ENCODE measurements around the gene SPATA33.
A peak's percentile ranks its signal among the peaks of the same experiment; 100 is the strongest.

SPATA33 gene

DNA sequence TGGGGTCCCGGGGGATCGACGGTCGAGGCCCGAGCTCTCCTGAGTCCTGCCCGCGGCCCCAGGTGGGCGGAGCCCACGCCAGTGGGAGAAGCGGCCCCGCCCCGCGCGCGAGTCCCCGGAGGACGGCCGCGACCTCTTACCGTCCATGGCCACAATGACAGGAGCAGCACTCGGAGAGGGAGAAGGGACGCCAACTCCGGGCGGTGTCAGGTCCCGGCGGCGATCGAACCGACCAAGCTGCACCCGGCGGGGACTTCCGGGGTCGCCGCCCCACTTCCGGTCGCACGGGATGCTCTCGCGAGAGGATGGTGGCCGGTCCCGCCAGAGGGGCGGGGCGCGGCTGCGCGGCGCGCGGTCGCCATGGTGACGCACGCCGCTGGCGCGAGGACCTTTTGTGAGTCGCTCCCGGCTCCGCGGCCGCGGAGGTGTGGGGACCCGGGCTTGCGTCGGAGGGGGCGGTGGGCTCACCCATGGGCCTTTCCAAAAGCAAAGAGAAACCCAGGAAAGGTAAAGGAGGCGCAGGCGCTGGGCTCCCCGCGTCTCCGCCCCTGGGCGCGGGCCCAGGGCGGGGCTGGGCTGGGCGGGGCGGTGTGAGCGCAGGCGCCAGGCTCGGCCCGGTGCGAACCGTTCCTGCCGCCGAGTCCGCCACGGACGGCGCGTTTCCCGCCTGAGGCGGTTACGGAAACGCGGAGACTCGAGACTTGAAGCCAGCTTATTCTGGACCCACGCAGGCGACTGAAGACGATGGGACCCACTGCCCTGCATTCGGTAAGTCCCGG is at the start of gene SPATA33, which contains the start of gene CHMP1A:
TSS of gene SPATA33 (plus strand) at position 395 of the 779 bp plus-strand sequence. CDS start at position 471, 76 bp downstream.
TSS of gene CHMP1A (minus strand) at position 267 of the 779 bp plus-strand sequence. CDS start at position 147, 120 bp downstream.
- peak; percentile 89 for DNase-seq (ENCODE audit: low spot score)

- DNase-seq (ENCODE audit: low spot score): no peak
Observed at GRCh38 chr16:89607937-89608740, 49.5 kb upstream of the SPATA33 start.

- no peak for DNase-seq (ENCODE audit: low spot score)
Observed at GRCh38 chr16:89610108-89610453, 47.6 kb upstream of the SPATA33 start.

DNA sequence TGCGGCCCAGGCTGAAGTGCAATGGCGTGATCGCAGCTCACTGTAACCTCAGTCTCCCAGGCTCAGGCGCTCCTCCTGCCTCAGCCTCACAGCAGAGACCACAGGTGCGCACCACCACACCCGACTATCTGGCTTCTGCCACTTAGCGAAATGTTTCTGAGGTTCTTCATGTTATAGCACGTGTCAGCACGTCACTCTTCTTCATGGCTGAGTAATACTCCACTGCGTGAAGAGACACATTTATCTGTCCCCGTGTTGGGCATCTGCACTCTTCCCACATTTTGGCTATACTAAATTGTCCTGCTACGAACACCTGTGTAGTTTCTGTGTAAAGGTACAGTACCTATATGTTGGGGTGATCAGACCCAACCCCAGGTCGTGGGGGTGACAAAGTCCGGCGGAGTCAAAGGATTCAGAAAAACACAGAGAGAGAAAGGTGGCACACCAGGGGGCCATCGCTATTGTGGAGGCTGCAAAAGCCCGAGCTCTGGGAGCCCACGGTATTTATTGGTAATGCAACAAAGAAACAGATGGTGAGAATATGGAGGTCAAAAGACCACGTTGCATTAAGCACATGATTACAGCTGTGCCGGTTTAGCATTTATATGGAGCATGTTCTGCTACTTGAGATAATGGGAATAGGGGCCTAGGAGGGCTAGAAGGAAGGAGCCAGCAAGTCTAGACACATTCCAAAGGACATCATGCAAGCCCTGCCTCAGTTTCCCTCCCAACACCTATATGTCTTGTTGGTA is 45.0 kb upstream of the SPATA33 start:
- DNase-seq (ENCODE audit: low spot score): no peak

GRCh38 chr16:89613231-89613953 is 44.2 kb upstream of the SPATA33 start, which contains the start of gene DPEP1:
TSS of gene DPEP1 (plus strand) at chr16:89613642. CDS start at chr16:89630411, 16,769 bp downstream.
- no peak for DNase-seq (ENCODE audit: low spot score)

DNA sequence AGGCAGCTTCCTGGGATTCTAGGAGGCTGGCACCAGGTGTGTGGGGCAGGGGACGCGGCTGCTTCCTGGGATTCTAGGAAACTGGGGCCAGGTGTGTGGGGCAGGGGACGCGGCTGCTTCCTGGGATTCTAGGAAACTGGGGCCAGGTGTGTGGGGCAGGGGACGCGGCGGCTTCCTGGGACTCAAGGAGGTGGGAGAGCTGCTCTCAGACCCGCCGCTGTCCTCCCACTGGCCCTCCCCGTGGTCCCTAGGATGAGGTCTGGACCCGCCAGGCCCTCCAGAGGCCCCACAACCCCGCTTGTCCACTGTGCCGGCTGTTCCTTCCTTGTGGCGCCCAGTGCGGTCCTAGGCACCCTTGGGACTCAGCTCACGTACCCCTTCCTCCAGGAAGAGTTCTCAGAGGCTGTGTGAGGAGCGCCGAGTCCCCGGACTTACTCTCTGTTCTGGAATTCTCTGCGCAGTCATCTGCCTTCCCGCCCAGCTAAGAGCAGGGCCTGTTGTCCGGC is 43.6 kb upstream of the SPATA33 start:
- no peak for DNase-seq (ENCODE audit: low spot score)

- DNase-seq (ENCODE audit: low spot score): no peak
Observed at GRCh38 chr16:89615176-89615575, 42.5 kb upstream of the SPATA33 start.

DNA sequence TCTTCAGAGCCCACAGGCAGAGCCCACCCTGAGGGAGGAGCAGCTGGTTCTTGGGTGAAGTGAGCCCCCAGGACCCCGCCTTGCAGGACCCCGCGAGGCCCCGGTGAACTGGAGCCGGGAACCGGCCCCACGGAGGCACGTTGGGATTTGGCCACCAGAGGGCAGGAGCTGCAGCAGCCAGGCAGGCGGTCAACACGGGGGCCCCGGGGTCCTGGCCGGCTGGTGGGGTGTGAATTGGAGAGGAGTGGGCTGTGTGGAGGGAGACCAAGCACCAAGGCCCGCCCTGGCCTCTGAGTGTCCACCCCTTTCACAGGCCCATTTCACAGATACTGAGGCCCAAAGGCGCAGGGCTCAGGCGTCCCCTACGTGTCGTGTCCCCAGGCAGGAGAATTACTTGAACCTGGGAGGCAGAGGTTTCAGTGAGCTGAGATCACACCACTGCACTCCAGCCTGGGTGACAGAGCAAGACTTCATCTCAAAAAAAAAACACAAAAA is 42.0 kb upstream of the SPATA33 start:
- DNase-seq (ENCODE audit: low spot score): no peak

DNA sequence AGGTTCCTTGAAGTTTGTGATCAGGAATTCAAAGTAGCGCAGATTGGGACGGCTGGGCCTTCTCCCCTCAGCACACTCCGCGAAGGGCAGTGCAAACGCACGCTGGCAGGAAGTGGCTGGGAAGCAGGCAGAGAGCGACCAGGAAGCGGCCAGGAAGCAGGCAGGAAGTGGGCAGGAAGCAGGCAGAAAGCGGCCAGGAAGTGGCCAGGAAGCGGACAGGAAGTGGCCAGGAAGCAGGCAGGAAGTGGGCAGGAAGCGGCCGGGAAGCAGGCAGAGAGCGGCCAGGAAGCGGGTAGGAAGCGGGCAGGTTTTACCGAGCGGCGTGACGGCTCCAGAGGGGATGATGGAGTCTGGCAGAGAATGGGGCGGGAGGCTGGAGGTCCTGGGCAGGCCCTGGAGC is 41.0 kb upstream of the SPATA33 start:
- DNase-seq (ENCODE audit: low spot score): no peak

GRCh38 chr16:89617036-89617435 is 40.6 kb upstream of the SPATA33 start:
- no peak for DNase-seq (ENCODE audit: low spot score)

- DNase-seq (ENCODE audit: low spot score): no peak
Observed at GRCh38 chr16:89618109-89618998, 39.3 kb upstream of the SPATA33 start.

DNA sequence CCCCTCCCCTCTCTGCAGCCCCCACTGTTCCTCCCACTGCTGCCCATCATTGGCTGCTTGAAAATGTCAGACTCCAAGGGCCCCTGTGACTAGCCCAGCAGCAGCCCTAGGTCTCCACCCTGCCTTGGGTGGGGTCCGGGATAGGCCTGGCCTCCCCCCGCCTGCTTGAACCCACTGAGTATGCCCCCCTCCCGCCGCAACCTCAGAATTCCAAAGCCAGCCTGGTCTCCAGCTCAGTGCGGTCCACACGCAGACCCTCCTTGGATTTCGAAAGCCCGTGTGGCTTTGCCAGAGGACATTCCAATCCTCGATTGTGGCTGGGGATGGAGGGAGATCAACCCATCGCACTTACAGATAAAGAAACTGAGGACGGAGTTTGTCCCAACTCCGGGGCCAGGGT is 37.8 kb upstream of the SPATA33 start:
- DNase-seq (ENCODE audit: low spot score): no peak

GRCh38 chr16:89620406-89620841 is 37.2 kb upstream of the SPATA33 start:
- no peak for DNase-seq (ENCODE audit: low spot score)

GRCh38 chr16:89621136-89621697 is 36.4 kb upstream of the SPATA33 start:
- no peak for DNase-seq (ENCODE audit: low spot score)

DNA sequence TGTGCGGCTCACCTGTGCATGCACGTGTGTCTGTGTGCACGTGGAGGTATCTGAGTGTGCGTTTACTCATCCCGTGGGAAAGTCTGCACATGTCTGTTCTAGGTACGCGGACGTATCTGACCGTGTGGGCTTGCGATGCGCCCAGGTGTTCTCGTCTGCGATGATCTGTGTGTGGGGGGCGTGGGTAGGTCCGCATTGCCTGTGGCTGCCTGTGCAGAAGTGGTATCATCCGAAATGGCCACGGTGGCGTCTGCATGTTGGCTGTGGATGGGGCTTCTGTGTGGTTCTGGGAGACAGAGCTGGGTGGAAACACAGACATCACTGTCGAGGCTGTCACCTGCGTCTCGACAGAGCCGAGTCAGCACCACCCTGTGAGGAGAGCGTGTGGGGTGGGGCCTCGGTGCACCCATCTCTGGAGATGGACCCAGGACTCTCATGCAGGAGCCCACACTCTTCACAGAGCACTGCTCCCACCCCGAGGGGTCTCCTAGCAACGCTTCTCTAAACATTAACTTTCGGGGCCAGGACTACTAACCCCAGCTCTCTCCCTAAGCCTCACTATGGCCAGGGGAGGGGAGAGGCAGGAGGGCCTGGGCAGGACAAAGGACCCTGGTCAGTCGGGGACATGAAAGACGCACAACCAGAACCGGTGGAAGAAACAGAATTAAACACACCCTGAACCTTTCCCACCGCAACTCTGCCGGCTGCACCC is 35.8 kb upstream of the SPATA33 start:
- DNase-seq (ENCODE audit: low spot score): no peak

GRCh38 chr16:89623511-89624261 is 34.0 kb upstream of the SPATA33 start:
- DNase-seq (ENCODE audit: low spot score): no peak

- no peak for DNase-seq (ENCODE audit: low spot score)
Observed at GRCh38 chr16:89624777-89625761, 32.6 kb upstream of the SPATA33 start.
